WTC11 (cell line): ENCODE data around the gene MED13.

ENCODE experiments used
- ATF3 ChIP-seq: sonication (generic); formaldehyde crosslinking; conservative IDR thresholded peaks from 2 replicates; pipeline ENCODE4 v1.8.1; 2022; ENCODE audit warnings: mild to moderate bottlenecking, missing genetic modification reagents
- ESRRA ChIP-seq: sonication (generic); formaldehyde crosslinking; IDR thresholded peaks from 2 replicates; pipeline ENCODE4 v1.8.1; 2022; ENCODE audit warnings: mild to moderate bottlenecking, missing genetic modification reagents, borderline replicate concordance
- ETV6 ChIP-seq: sonication (generic); formaldehyde crosslinking; IDR thresholded peaks from 2 replicates; pipeline ENCODE4 v1.8.1; 2022; ENCODE audit warnings: mild to moderate bottlenecking, missing genetic modification reagents
- NFE2L1 ChIP-seq: sonication (generic); formaldehyde crosslinking; IDR thresholded peaks from 2 replicates; pipeline ENCODE4 v1.8.1; 2023; ENCODE audit warnings: missing genetic modification reagents
- NR1H2 ChIP-seq: sonication (generic); formaldehyde crosslinking; IDR thresholded peaks from 2 replicates; pipeline ENCODE4 v1.9.0; 2021; ENCODE audit warnings: mild to moderate bottlenecking, moderate library complexity, missing genetic modification reagents
- SP1 ChIP-seq: sonication (generic); formaldehyde crosslinking; conservative IDR thresholded peaks from 2 replicates; pipeline ENCODE4 v1.8.1; 2022; ENCODE audit warnings: missing genetic modification reagents
- ZNF317 ChIP-seq: sonication (generic); formaldehyde crosslinking; IDR thresholded peaks from 2 replicates; pipeline ENCODE4 v1.8.1; 2023; ENCODE audit warnings: low read depth, mild to moderate bottlenecking, moderate library complexity, missing genetic modification reagents, borderline replicate concordance
- ZSCAN18 ChIP-seq: fragments of 250-450 bp; sonication (Bioruptor Pico); IDR thresholded peaks from 2 replicates; pipeline ENCODE4 v2.1.2; 2022; ENCODE audit warnings: mild to moderate bottlenecking, moderate library complexity
- TF ChIP-seq, protein P1 (sequence below): sonication (generic); formaldehyde crosslinking; IDR thresholded peaks from 2 replicates; pipeline ENCODE4 v1.8.0; 2022; ENCODE audit warnings: mild to moderate bottlenecking, missing genetic modification reagents
- TF ChIP-seq, protein P2 (sequence below): fragments of 200-600 bp; IDR thresholded peaks from 2 replicates; pipeline ENCODE4 v1.8.0; 2022; ENCODE audit warnings: antibody characterized with exemption

- TF ChIP-seq, protein P1, sequence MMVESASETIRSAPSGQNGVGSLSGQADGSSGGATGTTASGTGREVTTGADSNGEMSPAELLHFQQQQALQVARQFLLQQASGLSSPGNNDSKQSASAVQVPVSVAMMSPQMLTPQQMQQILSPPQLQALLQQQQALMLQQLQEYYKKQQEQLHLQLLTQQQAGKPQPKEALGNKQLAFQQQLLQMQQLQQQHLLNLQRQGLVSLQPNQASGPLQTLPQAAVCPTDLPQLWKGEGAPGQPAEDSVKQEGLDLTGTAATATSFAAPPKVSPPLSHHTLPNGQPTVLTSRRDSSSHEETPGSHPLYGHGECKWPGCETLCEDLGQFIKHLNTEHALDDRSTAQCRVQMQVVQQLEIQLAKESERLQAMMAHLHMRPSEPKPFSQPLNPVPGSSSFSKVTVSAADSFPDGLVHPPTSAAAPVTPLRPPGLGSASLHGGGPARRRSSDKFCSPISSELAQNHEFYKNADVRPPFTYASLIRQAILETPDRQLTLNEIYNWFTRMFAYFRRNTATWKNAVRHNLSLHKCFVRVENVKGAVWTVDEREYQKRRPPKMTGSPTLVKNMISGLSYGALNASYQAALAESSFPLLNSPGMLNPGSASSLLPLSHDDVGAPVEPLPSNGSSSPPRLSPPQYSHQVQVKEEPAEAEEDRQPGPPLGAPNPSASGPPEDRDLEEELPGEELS (CRISPR knock-in tag): no peak
- TF ChIP-seq, protein P2, sequence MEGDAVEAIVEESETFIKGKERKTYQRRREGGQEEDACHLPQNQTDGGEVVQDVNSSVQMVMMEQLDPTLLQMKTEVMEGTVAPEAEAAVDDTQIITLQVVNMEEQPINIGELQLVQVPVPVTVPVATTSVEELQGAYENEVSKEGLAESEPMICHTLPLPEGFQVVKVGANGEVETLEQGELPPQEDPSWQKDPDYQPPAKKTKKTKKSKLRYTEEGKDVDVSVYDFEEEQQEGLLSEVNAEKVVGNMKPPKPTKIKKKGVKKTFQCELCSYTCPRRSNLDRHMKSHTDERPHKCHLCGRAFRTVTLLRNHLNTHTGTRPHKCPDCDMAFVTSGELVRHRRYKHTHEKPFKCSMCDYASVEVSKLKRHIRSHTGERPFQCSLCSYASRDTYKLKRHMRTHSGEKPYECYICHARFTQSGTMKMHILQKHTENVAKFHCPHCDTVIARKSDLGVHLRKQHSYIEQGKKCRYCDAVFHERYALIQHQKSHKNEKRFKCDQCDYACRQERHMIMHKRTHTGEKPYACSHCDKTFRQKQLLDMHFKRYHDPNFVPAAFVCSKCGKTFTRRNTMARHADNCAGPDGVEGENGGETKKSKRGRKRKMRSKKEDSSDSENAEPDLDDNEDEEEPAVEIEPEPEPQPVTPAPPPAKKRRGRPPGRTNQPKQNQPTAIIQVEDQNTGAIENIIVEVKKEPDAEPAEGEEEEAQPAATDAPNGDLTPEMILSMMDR: no peak
- TF ChIP-seq ETV6: 0 out of 2 replicates have a peak, but pooled peaks have one; percentile 63
- peak; percentile 79 for TF ChIP-seq SP1 (CRISPR knock-in tag)
- TF ChIP-seq ESRRA (CRISPR knock-in tag): no peak; the same call in 1 of the 2 replicates
- TF ChIP-seq ATF3 (CRISPR knock-in tag): no peak
- TF ChIP-seq ZSCAN18 (CRISPR knock-in tag): no peak
- TF ChIP-seq NR1H2 (CRISPR knock-in tag): no peak
- no peak for TF ChIP-seq ZNF317 (CRISPR knock-in tag)
- TF ChIP-seq NFE2L1: no peak
Measured at GRCh38 chr17:61927208-61928100, 137.6 kb downstream of the MED13 start, which contains the start of gene INTS2.
